MM.1S (cell line): ENCODE data around the gene ATP2A2.

Experiments
- DNase-seq: peaks from one replicate; pipeline ENCODE4 v3.0.0-alpha.2; 2015
- H2AFZ ChIP-seq: fragments of 300-600 bp; sonication (generic); 2 replicates; pipeline ENCODE4 v1.6.0; 2016; ENCODE audit warnings: antibody characterized with exemption, low read length
- H3F3A ChIP-seq: fragments of 300-600 bp; sonication (generic); 2 replicates; pipeline ENCODE4 v1.6.1; 2016; ENCODE audit warnings: mild to moderate bottlenecking, antibody characterized with exemption, low read length, moderate library complexity, mixed read lengths; ENCODE audit not compliant: insufficient read depth
- H3K27ac ChIP-seq: fragments of 300-600 bp; sonication (generic); 2 replicates; pipeline ENCODE4 v1.5.1; 2016; ENCODE audit warnings: mild to moderate bottlenecking, low read length
- H3K27me3 ChIP-seq: fragments of 300-600 bp; sonication (generic); replicated peaks from 2 replicates; pipeline ENCODE4 v1.6.0; 2016; ENCODE audit warnings: low read length; ENCODE audit not compliant: insufficient read depth
- H3K36me3 ChIP-seq: fragments of 300-600 bp; sonication (generic); replicated peaks from 2 replicates; pipeline ENCODE4 v1.6.1; 2016; ENCODE audit warnings: mild to moderate bottlenecking, low read length, mixed read lengths; ENCODE audit not compliant: insufficient read depth
- H3K4me1 ChIP-seq: fragments of 300-600 bp; sonication (generic); 2 replicates; pipeline ENCODE4 v1.6.1; 2016; ENCODE audit warnings: low read length, mixed read lengths
- H3K4me2 ChIP-seq: fragments of 300-600 bp; sonication (generic); 2 replicates; pipeline ENCODE4 v1.6.0; 2016; ENCODE audit warnings: low read depth, low read length
- H3K4me3 ChIP-seq: fragments of 300-600 bp; sonication (generic); 2 replicates; pipeline ENCODE4 v1.5.1; 2016; ENCODE audit warnings: low read length, mixed read lengths
- H3K79me2 ChIP-seq: fragments of 300-600 bp; sonication (generic); 2 replicates; pipeline ENCODE4 v1.6.1; 2016; ENCODE audit warnings: mixed run types, low read length, mixed read lengths
- H3K9ac ChIP-seq: fragments of 300-600 bp; sonication (generic); 2 replicates; pipeline ENCODE4 v1.6.1; 2016; ENCODE audit warnings: low read length, mixed read lengths
- H3K9me2 ChIP-seq: fragments of 300-600 bp; sonication (generic); replicated peaks from 2 replicates; pipeline ENCODE4 v1.6.1; 2016; ENCODE audit warnings: mild to moderate bottlenecking, low read length, mixed read lengths; ENCODE audit not compliant: insufficient read depth
- H3K9me3 ChIP-seq: fragments of 300-600 bp; sonication (generic); replicated peaks from 2 replicates; pipeline ENCODE4 v1.6.1; 2016; ENCODE audit warnings: mild to moderate bottlenecking, low read length, mixed read lengths; ENCODE audit not compliant: insufficient read depth
- H4K20me1 ChIP-seq: fragments of 300-600 bp; sonication (generic); 2 replicates; pipeline ENCODE4 v1.6.1; 2016; ENCODE audit warnings: mild to moderate bottlenecking, low read length, moderate library complexity, mixed read lengths; ENCODE audit not compliant: insufficient read depth
- EZH2 ChIP-seq: fragments of 300-600 bp; sonication (generic); optimal IDR thresholded peaks from 2 replicates; pipeline ENCODE3; 2017; ENCODE audit warnings: low read depth, mild to moderate bottlenecking, antibody characterized with exemption, low read length, mixed read lengths
- EZH2phosphoT487 ChIP-seq: fragments of 300-600 bp; sonication (generic); IDR thresholded peaks from 2 replicates; pipeline ENCODE4 v1.6.1; 2018; ENCODE audit warnings: antibody characterized with exemption, low read length
- TF ChIP-seq, protein P1 (sequence below): fragments of 300-600 bp; sonication (generic); IDR thresholded peaks from 2 replicates; pipeline ENCODE4 v1.5.1; 2016; ENCODE audit warnings: antibody characterized with exemption, low read length, mixed read lengths

Gene ATP2A2

DNA sequence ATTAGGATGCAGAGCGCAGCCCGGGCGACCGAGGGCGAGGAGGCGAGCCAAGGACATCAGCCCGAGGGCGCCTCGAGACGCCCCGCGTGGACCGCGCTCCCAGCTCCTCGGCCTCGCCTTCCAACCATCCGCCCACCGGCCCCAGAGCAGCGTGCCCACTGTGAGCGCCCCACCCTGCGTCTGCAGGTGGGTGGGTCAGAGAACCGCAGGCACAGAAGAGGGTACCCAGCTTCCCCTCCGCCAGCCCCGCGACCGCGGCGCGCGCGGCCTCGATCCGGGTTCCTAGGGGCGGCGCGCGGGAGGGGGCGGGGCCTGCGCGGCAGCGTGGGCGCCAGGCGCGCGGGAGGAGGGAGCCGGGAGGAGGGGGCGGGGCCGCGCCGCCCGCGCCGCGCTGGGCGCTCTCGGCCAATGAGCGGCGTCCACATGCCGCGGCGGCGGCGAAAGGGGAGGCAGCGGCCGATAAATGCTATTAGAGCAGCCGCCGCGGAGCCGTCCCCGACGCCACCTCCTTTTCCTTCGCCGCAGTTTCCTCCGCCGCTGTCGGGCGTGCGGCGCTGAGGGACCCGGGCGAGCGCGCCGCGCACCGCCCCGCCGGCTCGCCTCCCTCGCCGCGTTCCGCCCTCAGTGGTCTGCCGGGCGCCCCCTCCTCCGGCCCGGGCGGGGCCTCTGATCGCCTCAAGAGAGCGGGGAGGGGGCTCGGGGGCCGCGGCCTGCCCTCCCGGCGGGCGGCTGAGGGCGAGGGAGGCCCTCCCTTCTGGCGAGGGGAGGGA is at the start of gene ATP2A2:
Gene ATP2A2, plus strand, starts transcription at position 469 of the 770 bp plus-strand sequence. CDS start 543 bp downstream, outside the sequence.
- peaks cover 6% of the 10 kb centered on the region; the same call in 1 of the 2 replicates for H3K4me1 ChIP-seq
- H3K27me3 ChIP-seq = no peaks in the 10 kb centered on the region
- peaks cover 8% of the 10 kb centered on the region; the same call in 1 of the 2 replicates for H3F3A ChIP-seq
- peak within 1 kb of the TSS; percentile 88 for H3K9ac ChIP-seq
- H3K9me2 ChIP-seq = no peaks in the 10 kb centered on the region
- peak within 1 kb of the TSS; percentile 83 for H3K4me3 ChIP-seq
- DNase-seq = peak; percentile 83
- H3K27ac ChIP-seq = peak within 1 kb of the TSS; percentile 74
- no peaks in the 10 kb centered on the region for H3K36me3 ChIP-seq
- H2AFZ ChIP-seq = peak within 1 kb of the TSS; percentile 75
- TF ChIP-seq, protein P1, sequence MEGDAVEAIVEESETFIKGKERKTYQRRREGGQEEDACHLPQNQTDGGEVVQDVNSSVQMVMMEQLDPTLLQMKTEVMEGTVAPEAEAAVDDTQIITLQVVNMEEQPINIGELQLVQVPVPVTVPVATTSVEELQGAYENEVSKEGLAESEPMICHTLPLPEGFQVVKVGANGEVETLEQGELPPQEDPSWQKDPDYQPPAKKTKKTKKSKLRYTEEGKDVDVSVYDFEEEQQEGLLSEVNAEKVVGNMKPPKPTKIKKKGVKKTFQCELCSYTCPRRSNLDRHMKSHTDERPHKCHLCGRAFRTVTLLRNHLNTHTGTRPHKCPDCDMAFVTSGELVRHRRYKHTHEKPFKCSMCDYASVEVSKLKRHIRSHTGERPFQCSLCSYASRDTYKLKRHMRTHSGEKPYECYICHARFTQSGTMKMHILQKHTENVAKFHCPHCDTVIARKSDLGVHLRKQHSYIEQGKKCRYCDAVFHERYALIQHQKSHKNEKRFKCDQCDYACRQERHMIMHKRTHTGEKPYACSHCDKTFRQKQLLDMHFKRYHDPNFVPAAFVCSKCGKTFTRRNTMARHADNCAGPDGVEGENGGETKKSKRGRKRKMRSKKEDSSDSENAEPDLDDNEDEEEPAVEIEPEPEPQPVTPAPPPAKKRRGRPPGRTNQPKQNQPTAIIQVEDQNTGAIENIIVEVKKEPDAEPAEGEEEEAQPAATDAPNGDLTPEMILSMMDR = no peak
- H3K4me2 ChIP-seq = peak within 1 kb of the TSS; percentile 93
- H3K9me3 ChIP-seq = no peaks in the 10 kb centered on the region
- H3K79me2 ChIP-seq = peaks cover 45% of the 10 kb centered on the region
- H4K20me1 ChIP-seq = peaks cover 17% of the 10 kb centered on the region; the same call in 1 of the 2 replicates

DNA sequence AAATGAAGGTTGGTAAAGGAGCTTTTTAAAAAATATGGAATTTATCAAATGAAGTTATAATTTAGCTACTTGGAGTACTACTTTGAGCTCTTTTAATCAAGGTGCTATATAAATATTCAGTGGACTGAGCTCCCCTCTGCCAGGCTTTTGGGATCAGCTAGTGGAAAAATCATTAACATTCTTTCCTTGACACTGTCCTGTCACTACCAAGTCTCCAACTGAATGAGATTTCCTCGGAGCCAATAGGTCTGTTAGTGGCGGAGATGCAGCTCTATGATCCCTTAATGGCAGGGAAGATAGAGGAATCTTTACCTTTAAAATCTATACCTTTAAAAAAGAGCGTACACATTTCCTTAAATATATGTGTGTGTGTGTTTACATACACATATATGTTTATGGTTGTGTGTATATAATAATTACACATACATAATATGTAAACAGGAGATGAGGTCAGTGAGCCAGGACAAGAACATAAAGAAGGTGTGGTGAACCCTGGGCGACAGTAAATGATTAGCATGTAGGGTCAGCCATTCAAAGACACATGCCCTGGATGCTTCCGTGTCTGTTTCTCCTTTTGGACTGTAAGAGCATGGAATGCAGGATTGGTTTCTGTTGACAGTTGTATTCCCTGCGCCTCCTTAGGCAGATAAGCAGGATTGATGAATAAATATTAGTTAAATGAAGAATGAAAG is 47.7 kb upstream of the ATP2A2 start:
- Histone ChIP-seq H3F3A (no peaks in the 10 kb centered on the region), H2AFZ (no peak overlapping the region), H3K27me3 (no peaks in the 10 kb centered on the region), H3K79me2 (no peaks in the 10 kb centered on the region), H3K9me2 (no peaks in the 10 kb centered on the region), H3K9me3 (no peaks in the 10 kb centered on the region), H3K9ac (no peak overlapping the region), H3K27ac (no peak overlapping the region), H3K36me3 (no peaks in the 10 kb centered on the region), H3K4me3 (no peak overlapping the region), H3K4me2 (no peak overlapping the region), H4K20me1 (no peaks in the 10 kb centered on the region), H3K4me1 (no peaks in the 10 kb centered on the region)
- TF ChIP-seq EZH2phosphoT487 = no peak
- TF ChIP-seq, protein P1 = no peak
- TF ChIP-seq EZH2 = no peak
- no peak for DNase-seq

DNA sequence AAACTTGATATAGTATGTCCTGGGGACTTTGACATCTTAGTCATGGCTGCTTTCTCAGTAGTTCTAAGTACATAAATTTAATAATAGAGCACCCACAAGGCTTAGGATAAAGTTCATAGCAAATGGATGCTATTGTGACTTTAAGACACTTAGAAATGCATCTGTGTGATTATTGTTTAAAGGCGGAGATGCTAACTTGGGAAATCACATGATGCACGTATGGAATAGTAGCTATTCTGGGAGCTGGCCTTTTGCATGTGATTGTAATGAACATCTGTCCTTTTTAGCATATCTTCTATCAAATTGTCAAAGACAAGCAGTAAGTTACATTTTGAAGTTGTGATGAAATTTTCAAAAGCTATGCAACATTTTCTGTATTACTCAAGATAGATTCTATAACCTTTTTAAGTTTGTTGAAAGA is 46.7 kb upstream of the ATP2A2 start:
- no peak overlapping the region for H2AFZ ChIP-seq
- H3K4me2 ChIP-seq = no peak overlapping the region
- TF ChIP-seq EZH2phosphoT487 (no peak), EZH2 (no peak)
- TF ChIP-seq, protein P1 = no peak

More for the DNA sequence above, 46.7 kb upstream of the ATP2A2 start:
- H3K4me1 ChIP-seq = no peaks in the 10 kb centered on the region
- H3K36me3 ChIP-seq = no peaks in the 10 kb centered on the region
- no peaks in the 10 kb centered on the region for H4K20me1 ChIP-seq
- H3K9ac ChIP-seq = no peak overlapping the region
- no peaks in the 10 kb centered on the region for H3K9me2 ChIP-seq
- no peaks in the 10 kb centered on the region for H3F3A ChIP-seq
- no peaks in the 10 kb centered on the region for H3K27me3 ChIP-seq
- no peak overlapping the region for H3K27ac ChIP-seq
- no peaks in the 10 kb centered on the region for H3K9me3 ChIP-seq
- H3K79me2 ChIP-seq = no peaks in the 10 kb centered on the region
- DNase-seq = no peak
- H3K4me3 ChIP-seq = no peak overlapping the region
